Endothelial cell of coronary artery (primary cell): ENCODE data around the gene POLR2M. TPM values are rescaled to one million over a fixed set of nuclear protein-coding genes. Genes with fewer than 3 reads are reported as not detected.

ENCODE experiments used
- total RNA-seq: library from RNA; depleted of rRNA; stranded (reverse); fragments of >200 nt; gene quantifications from 2 replicates; pipeline ENCODE4 v1.2.3, GENCODE V29; 2014

Gene POLR2M
- total RNA-seq, result 111 and 167 TPM in 2 replicates

DNA sequence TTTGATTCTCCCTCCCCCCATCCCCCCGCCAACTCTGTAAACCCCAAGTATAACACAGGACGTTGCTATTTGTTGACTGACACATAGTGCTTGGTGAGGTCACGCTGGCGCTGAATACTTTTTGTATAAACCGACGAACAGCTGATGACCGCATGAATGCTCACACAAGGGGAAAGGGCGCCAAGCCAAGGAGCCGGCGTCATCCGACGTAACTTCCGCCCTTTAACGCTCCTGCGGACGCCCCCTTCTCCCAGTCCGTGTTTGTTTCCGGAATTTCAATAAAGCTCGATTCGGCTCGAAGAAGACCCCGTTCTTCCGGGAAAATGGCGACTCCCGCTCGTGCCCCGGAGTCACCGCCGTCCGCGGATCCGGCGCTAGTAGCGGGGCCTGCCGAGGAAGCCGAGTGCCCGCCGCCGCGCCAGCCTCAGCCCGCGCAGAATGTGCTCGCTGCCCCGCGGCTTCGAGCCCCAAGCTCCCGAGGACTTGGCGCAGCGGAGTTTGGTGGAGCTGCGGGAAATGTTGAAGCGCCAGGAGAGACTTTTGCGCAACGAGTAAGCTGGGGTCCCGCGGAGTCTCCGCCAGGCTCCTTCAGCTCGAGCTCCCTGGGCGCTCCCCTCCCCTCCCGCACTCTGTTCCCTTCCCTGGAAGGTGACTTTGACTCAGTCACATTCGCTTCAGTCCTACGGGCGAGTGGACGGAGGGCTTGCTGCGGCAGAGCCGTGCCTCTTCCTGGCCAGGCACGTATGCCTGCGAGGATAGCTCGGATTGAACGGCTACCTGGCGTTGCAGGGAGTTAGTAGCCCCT is at the start of gene POLR2M:
Gene POLR2M (plus strand): TSS at position 310 of the 805 bp plus-strand sequence. CDS start 129 bp downstream, at position 439.

Other genes with a start within 250 kb of the POLR2M start
- gene MYZAP, start 114.8 kb upstream of the POLR2M start, total RNA-seq, result 4.2 and 7.6 TPM in 2 replicates